ENCODE data around the gene MZF1.

MZF1 gene

GRCh38 chr19:58569943-58570670 lies 3.0 kb downstream of the MZF1 start:
- DNase-seq = no peak

DNA sequence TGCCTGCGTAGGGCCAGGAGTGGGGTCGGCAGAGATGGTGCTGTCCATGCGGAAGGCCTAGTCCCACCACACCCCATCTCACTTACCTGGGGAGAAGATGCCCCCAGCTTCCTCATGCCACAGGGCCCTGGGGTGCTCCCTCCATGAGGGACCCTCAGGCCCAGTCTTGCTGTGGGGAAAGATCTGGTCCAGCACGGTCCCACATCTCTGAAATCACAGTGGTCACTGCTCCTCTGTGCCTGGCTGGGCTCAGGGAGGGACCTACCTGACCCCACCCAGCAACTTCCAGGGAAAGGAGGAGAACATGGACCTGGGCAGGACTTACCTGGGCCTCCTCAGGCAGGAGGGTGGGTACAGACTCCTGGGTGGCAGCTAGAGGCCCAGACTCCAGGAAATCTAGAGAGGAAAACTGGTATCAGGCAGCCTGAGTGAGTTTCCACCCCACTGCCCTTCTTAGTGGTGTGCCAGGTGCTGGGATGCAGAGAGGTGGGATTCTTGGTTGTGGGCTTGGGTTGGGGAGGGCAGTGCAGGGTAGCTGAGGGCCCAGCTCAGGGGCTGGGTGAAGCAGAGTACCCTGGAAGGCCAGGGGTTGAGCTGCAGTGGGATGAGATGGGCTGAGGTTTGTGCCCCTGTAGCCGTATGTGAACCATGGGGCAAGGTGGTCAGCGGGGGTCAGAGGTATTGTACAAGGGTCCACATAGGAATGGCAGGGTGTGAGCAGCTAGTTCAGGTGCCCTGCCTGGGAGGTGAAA lies 3.8 kb downstream of the MZF1 start:
- DNase-seq = no peak

GRCh38 chr19:58568453-58569130 lies 4.5 kb downstream of the MZF1 start:
- DNase-seq = no peak

- no peak for DNase-seq
Observed at GRCh38 chr19:58566989-58567388, 6.1 kb downstream of the MZF1 start.

- no peak for DNase-seq
Observed at GRCh38 chr19:58563823-58564222, 9.3 kb downstream of the MZF1 start.

DNA sequence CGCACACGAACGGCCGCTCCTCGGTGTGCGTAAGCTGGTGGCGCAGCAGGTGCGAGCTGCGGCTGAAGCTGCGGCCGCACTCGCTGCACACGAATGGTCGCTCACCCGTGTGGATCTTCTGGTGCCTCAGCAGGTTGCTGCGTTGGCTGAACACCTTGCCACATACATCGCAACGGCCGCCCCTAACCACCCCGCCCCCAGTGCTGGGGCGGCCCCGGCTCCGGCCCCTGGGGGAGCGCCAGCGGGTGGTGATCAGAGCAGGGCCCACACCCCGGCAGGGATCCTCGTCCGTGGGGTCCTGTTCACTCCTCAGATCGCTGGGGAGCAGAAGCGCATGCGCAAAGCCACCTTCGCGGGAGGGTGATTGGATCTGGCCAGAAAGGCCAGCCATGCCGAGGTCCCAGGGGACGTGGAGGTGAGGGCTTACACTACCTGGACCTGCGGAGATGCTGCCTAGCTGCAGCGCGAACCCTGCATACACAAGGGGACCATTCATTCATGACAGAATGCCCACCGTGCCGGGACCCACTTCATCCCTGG lies 10.0 kb downstream of the MZF1 start:
- DNase-seq = peak; percentile 28 to 40

DNA sequence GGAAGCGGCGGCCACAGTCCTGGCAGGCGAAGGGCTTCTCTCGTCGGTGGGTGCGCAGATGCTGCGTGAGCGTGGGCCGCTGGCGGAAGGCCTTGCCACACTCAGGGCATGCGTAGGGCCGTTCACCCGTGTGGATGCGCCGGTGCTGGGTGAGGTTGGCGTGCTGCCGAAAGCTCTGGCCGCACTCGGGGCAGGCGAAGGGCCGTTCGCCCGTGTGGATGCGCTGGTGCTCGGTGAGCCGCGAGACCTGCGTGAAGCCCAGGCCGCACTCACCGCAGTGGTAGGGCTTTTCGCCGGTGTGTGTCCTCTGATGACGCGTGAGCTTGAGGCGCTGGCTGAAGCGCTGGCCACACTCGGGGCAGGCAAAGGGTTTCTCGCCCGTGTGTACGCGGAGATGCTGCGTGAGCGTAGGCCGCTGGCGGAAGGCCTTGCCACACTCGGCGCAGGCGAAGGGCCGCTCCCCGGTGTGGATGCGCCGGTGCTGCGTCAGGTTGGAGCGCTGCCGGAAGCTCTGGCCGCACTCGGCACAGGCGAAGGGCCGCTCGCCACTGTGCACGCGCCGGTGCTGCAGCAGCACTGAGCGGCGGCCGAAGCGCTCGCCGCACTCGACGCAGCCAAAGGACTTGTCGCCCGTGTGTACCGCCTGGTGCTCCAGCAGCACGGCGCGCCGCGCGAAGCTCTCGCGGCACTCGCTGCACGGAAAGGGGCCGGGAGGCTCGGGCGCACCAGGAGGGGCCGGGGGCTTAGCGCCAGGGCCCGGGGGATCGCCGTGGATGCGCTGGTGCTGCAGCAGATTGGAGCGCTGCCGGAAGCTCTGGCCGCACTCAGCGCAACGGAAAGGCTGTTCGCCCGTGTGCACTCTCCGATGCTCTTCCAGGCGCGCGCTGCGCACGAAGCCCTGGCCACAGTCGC lies 10.8 kb downstream of the MZF1 start:
- DNase-seq = peak in 1 of 2 donors; percentile 48

GRCh38 chr19:58561373-58562121 lies 11.6 kb downstream of the MZF1 start:
- no peak for DNase-seq

GRCh38 chr19:58560921-58561320 lies 12.2 kb downstream of the MZF1 start:
- no peak for DNase-seq

DNA sequence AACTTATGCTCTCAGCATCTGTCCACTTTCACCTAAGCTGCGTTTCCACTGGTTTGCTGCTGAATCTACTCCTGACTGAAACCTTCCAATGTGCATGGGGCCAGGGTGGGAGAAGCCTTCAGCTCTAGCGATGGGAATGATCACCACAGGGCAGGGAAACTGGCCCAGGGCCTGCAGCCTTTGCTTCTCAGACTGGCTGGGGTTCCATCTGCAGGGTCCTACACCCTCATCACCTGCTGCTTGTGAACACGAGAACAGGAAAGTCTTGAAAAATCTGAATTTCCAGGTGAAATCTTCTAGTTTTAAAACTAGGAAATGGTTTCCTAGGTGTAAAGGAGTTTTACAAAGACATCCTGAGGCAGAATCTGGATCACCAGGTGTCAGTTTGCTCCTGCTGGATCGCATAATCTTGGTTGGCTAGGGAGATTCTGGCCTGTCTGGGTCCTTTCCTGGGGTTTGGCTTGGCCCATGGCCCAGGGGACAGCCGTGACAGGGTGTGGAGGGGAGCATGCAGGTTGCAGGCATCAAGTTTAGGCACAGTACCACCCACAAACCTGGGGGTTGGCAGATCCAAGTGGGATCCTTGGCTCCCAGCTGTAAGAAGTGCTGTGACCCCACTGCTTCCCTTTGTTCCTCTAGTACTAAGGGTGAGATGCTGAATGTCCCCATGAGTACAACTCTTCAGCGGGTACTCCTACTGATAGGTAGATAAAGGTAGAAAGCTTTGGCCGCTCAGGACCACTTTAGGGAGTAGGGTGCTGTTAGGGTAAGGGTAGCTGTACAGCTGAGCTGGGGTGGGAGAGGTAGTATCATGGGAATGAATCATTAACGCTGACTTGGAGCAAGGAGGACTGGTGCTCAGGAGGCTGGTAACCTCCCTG lies 12.9 kb downstream of the MZF1 start:
- no peak for DNase-seq

DNA sequence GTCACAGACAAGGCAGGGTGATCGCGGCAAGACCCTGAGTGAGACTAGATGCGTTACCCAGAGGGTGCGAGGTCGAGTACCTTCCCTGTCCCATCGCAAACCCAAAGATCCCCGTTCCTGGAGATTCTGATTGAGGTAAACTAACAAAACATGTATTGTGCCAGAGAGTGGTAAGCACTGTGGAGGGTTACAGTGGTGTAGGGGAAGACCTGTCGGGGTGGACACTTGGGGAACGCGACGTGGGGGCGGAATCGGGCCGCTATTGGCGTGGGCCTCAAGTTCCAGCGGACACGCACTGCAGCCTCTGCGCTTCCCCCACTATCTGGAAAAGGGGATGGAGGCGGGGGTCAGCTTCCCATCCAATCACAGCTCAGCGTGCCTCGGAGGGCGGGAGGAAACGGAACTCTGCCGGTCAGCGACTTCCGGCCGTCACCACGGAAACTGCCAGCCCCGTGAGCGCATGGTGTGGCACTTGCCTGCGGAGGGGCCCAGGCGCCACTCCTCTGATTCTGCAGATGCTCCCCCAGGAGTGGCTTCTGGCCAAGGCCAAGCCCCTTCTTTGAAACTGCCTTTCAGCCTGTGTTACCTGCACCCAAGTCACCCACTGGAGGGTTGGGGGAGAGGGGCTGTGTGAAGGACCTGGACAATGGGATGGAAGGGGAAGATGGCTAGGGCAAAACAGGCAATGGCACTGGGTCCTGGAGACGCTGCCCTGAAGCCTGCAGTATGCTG lies 13.7 kb downstream of the MZF1 start:
- DNase-seq = peak; percentile 69 to 80

DNA sequence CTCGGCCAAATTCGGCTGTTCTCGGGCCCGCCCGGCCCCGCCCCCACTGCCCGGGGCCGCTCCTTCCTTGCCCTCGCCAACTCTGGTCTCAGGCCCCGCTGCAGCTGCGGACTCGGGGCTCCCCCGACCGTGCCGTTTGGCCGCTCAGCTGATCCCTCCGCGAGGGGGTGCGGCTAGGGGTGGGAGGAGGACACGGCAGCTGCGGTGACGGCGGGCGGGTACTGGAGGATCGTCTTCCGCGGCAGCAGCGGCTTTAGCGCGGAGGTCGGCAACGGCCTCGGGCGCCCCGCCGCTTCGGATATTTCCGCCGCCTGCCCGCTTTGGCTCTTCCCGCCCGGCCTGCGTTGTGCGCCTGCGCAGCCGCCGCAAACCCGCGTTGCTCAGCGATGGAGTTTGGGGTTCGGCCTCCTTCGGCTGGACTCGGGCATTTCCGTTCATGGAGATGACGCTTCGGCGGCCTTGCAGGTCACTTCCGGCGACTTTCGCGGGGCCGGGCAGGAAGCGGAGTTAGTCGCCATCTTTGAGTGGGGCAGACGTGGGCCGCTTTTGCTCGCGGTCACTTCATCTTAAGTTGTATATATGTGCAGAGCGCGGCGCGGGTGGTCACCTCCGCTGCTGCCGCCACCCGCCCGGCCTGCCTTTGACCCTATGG lies 14.4 kb downstream of the MZF1 start:
- peak; percentile 99 to 100 for DNase-seq

GRCh38 chr19:58558066-58558622 lies 15.0 kb downstream of the MZF1 start, which contains the start of gene UBE2M:
Gene UBE2M, minus strand, starts transcription at chr19:58558611. Its CDS starts 230 bp downstream, at chr19:58558381.
- peak; percentile 55 to 64 for DNase-seq

GRCh38 chr19:58557221-58558065 lies 15.7 kb downstream of the MZF1 start:
- no peak for DNase-seq

DNA sequence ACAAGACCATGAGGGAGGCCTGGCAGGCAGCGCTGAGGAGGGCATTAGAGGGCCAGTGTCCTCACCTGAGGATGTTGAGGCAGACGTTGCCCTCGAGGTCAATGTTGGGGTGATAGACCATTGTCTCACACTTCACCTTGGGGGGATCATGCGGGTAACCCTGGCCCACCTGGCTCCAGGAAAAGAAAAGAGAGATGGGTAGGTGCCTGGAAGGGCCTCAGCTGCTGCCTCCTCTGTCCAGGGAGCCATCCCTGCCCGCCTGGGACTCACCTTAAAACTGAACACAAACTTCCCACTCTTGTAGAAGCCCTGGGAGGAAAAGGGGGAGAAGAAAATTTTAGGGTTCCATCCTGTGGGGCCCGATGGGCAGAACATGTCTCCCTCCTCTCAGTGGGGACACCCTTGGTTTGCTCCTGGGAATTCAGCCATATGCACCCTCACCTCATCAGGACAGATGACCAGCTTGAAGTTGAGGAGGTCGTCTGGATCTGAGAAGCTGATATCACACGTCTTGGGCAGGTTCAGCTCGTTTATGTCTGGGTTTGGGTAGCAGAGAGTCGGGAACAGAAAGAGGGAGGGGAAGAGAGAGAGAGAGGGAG lies 16.4 kb downstream of the MZF1 start:
- DNase-seq = no peak

DNA sequence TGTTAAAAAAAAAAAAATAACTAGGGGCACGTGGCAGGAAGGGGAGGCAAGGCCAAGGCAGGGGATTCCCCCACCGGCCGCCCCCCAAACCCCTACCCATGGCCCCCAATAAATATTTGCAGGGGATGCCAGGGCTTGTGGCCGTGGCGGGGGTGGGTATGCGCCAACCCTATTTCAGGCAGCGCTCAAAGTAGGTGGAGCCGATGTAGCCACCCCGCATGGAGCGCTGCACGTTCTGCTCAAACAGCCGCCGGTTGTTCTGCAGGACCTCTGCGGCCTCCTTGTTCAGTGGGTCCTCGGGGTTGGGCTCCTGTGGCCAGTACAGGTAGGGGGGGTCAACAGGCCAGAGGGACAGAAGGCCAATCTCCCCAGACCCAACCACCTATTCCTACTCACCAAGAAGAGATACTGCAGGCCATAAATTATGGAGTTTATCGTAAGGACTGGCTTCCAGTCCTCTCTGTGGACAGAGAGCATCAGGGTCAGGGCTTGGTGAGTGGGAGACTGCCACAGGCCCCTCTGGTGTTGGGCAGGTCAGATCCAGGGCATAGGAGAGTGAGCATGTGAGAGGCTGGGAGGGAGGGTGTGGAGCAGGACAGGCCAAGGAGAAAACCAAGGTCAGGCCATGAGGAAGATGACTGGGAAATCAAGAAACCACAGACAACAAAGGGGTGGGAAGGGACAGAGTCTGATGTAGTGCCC lies 17.1 kb downstream of the MZF1 start:
- DNase-seq = no peak

DNA sequence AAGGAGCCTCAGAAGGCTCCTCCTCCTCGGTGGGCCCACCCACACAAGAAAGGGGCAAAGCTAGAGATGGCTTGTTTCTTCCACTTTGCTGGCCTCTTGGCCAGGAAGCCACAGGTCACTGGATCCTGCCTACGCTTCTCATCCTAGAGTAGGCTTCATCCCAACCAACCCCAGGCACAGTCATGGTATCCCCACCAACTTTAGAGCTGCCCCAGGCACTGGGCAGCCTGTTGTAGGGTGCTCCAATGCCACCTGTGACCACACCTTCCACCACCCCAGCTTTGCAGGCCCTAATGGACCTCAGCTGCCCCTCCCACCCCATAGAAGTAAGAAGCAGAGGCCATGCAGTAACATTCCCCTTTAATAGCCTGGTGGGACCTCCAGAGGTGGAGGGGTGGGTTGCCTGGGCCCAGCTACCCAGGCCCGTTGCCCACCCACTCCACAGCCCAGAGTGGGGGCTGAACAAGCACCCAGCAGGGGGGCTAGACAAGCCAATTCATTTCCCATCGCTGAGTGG lies 17.7 kb downstream of the MZF1 start:
- DNase-seq = no peak
